Measurements from ENCODE around the gene FIGLA. TPM values are rescaled to one million over a fixed set of nuclear protein-coding genes. Genes with fewer than 3 reads are reported as not detected.

FIGLA gene
- total RNA-seq, 6 donors from 2014 or later = not detected

DNA sequence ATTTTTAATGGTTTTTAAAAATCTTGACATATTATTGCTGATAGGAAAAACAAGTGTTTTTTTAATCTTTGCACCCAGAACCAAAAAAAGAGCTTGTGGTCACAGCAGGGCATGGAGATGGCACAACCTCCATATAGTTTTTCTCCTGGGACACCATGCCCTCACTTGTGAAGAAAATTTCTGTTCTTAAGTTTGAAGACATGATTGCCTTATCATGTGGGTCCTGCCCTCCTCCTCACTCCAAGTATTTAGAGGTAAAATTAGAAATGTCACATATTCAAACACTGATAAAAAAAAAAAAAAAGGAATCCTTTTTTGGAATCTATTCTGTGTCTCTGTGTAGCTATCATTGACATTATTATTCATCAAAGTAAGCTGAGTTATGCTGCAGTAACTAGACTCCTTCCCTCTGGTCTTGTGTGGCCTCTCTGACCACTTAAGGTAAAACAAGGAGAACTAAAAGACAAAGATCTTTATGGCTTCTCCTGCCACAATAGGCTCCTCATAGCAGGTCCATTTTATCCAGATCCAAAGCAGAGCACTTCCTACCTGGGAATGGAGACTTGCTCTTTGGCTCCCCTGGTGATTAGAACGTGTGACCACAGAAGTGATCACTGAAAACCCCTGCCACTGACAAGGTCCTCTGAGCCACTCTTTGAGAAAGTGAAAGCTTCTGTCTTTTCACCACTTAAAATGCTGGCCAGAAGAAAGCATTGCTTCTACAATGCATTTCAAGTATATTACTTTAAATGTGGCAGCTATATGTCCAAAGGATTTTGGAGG, 42.2 kb downstream of the FIGLA start:
- no peaks in the 10 kb centered on the region for H3K4me1 ChIP-seq
- DNase-seq (no peak), ATAC-seq (ENCODE audit: low FRiP score in 2 of 2) (no peak)
- H3K27me3 ChIP-seq = no peaks in the 10 kb centered on the region
- no peaks in the 10 kb centered on the region for H3K36me3 ChIP-seq
- TF ChIP-seq, protein P1, sequence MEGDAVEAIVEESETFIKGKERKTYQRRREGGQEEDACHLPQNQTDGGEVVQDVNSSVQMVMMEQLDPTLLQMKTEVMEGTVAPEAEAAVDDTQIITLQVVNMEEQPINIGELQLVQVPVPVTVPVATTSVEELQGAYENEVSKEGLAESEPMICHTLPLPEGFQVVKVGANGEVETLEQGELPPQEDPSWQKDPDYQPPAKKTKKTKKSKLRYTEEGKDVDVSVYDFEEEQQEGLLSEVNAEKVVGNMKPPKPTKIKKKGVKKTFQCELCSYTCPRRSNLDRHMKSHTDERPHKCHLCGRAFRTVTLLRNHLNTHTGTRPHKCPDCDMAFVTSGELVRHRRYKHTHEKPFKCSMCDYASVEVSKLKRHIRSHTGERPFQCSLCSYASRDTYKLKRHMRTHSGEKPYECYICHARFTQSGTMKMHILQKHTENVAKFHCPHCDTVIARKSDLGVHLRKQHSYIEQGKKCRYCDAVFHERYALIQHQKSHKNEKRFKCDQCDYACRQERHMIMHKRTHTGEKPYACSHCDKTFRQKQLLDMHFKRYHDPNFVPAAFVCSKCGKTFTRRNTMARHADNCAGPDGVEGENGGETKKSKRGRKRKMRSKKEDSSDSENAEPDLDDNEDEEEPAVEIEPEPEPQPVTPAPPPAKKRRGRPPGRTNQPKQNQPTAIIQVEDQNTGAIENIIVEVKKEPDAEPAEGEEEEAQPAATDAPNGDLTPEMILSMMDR (IDR thresholded peaks at IDR 0.05) = no peak
- TF ChIP-seq POLR2AphosphoS5 (IDR thresholded peaks at IDR 0.05) (no peak), POLR2A (IDR thresholded peaks at IDR 0.05) (no peak), EP300 (IDR thresholded peaks at IDR 0.05) (no peak)
- no peak overlapping the region for H3K4me3 ChIP-seq
- 50 to 67% methylated on average over 1 of the region's 1 CpG for WGBS, 2 donors
- H3K27ac ChIP-seq = no peak overlapping the region
- no peaks in the 10 kb centered on the region for H3K9me3 ChIP-seq

DNA sequence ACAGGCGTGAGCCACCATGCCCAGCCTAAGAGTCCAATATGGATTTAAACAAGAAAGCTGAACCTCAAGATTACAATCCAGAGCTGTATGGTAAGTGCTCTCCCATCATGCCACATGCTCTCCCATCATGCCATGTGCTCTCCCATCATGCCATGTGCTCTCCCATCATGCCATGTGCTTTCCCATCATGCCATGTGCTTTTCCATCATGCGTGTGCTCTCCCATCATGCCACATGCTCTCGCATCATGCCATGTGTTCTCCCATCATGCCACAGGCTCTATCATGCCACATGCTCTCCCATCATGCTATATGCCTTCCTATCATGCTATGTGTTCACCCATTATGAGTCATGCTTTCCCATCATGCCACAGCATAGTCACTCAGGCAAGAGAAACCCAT, 43.2 kb downstream of the FIGLA start:
- Histone ChIP-seq H3K27ac (no peak overlapping the region), H3K36me3 (no peaks in the 10 kb centered on the region), H3K4me3 (no peak overlapping the region), H3K4me1 (no peaks in the 10 kb centered on the region), H3K9me3 (no peaks in the 10 kb centered on the region), H3K27me3 (no peaks in the 10 kb centered on the region)
- WGBS, 2 donors = 92 to 98% methylated on average over 3 of the region's 3 CpGs
- DNase-seq (no peak), ATAC-seq (ENCODE audit: low FRiP score in 2 of 2) (no peak)
- no peak for TF ChIP-seq POLR2A (IDR thresholded peaks at IDR 0.05)
- TF ChIP-seq POLR2AphosphoS5 (IDR thresholded peaks at IDR 0.05) = no peak

DNA sequence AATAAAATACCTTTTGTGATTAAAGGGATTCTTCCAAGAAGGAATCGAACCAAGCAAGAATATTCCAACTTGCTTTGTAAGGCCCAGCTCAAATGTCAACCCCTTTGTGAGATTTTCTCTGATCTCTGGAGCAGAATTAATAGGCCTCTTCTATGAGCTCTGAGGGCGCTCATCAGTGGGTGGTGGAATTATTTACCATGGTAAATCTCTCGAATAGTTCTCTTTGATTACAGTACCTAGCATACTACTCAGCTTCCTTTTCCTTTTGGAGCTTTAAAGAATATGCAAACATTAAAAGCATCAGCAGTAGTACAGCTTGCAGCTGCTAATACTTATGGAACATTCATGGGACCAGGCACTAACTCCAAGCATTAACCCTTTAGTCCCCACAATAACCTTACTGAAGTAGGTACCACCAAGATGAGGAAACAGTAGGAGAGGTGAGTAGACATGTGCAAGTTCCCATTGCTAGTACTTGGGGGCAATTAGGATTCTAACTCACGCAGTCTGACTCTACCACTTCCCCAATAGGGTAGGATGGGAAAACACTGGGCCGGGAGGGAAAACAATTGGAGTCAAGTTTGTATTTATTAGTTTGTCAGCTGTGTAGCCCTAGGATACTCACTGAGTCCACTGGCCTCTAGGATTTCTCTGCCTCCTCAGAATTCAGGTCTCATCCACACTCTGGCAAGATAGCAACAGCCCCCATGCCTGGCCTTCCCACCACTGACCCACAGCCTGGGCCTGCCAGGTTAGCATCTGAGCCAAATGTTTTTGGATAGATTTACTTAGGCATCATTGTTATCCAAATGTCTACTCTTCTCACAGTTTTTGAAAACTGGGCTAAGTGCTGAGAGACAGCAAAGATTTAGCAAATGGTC, 44.1 kb downstream of the FIGLA start:
- TF ChIP-seq EP300 (IDR thresholded peaks at IDR 0.05) (no peak), POLR2AphosphoS5 (IDR thresholded peaks at IDR 0.05) (no peak), POLR2A (IDR thresholded peaks at IDR 0.05) (no peak)
- TF ChIP-seq, protein P1 (IDR thresholded peaks at IDR 0.05) = no peak
- no peaks in the 10 kb centered on the region for H3K27me3 ChIP-seq
- WGBS, 2 donors = 54 to 70% methylated on average over 5 of the region's 5 CpGs
- no peak overlapping the region for H3K4me3 ChIP-seq
- H3K36me3 ChIP-seq = no peaks in the 10 kb centered on the region
- no peak overlapping the region for H3K27ac ChIP-seq
- no peaks in the 10 kb centered on the region for H3K9me3 ChIP-seq
- no peak for ATAC-seq (ENCODE audit: low FRiP score in 2 of 2)
- DNase-seq = no peak
- H3K4me1 ChIP-seq = no peaks in the 10 kb centered on the region

DNA sequence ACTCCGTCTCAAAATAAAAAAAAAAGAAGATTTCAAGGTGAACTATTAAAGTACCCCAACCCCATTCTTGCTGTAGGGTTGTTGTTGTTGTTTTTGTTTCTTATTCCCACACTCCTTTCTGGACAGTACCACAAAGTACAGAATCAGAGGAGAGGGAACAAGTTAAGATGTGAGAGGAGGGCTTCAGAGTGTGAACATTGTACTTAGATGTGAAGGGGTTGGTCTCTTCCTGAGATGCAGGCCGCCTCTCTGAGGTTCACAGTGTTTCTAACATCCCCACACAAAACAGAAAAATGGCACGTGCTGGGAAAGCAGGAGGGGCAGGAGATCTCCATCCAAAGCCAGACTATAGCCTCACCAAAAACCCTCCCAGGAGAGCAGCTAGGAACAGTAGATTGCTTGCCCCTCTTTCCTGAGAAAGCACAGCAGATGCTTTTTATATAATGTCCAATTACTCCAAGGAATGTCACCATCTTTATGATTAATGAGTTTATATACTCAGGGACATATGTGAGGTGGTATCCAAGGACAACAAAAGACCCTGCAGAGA, 45.1 kb downstream of the FIGLA start:
- Histone ChIP-seq H3K4me3 (no peak overlapping the region), H3K9me3 (no peaks in the 10 kb centered on the region), H3K27ac (no peak overlapping the region), H3K36me3 (no peaks in the 10 kb centered on the region), H3K27me3 (no peaks in the 10 kb centered on the region), H3K4me1 (no peaks in the 10 kb centered on the region)
- DNase-seq = no peak
- TF ChIP-seq EP300 (IDR thresholded peaks at IDR 0.05) (no peak), POLR2A (IDR thresholded peaks at IDR 0.05) (no peak), POLR2AphosphoS5 (IDR thresholded peaks at IDR 0.05) (no peak)
- TF ChIP-seq, protein P1 (IDR thresholded peaks at IDR 0.05) = no peak
- 76 to 83% methylated on average over 3 of the region's 3 CpGs for WGBS, 2 donors
- ATAC-seq (ENCODE audit: low FRiP score in 2 of 2) = no peak

DNA sequence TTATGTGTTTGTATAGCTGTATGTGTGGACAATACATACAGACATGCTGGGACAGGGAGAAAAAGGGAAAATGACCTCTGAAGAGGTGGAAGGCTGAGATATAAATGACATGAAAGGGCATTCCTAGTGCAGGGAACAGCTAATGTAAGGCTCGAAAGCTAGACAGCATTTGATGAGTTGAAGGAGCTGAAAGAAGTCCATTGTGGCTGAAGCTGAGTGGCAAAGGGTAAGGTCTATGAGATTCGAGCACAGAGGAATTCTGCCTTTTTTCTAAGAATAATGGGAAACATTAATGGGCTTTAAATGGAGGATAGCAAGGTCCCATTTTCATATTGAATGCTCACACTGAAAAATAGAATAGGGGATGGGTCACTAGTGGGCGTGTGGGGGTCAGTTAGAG, 46.0 kb downstream of the FIGLA start:
- WGBS, 2 donors = 74 to 90% methylated on average over 3 of the region's 3 CpGs
- TF ChIP-seq POLR2A (IDR thresholded peaks at IDR 0.05) (no peak), EP300 (IDR thresholded peaks at IDR 0.05) (no peak), POLR2AphosphoS5 (IDR thresholded peaks at IDR 0.05) (no peak)
- TF ChIP-seq, protein P1 (IDR thresholded peaks at IDR 0.05) = no peak

More for the DNA sequence above, 46.0 kb downstream of the FIGLA start:
- no peak for ATAC-seq (ENCODE audit: low FRiP score in 2 of 2)
- Histone ChIP-seq H3K27ac (no peak overlapping the region), H3K4me3 (no peak overlapping the region), H3K4me1 (no peaks in the 10 kb centered on the region), H3K27me3 (no peaks in the 10 kb centered on the region), H3K36me3 (no peaks in the 10 kb centered on the region), H3K9me3 (no peaks in the 10 kb centered on the region)
- no peak for DNase-seq
